GM23248 (cell line): ENCODE measurements around the gene TXNRD1. TPM values are rescaled to one million over a fixed set of nuclear protein-coding genes. Genes with fewer than 3 reads are reported as not detected.

ENCODE experiments used
- DNase-seq: peaks from one replicate; pipeline ENCODE4 v3.0.0-alpha.2; 2015
- H2AFZ ChIP-seq: fragments of 200-600 bp; sonication (generic); 2 replicates; pipeline ENCODE4 v1.6.1; 2016; ENCODE audit warnings: antibody characterized with exemption
- H3F3A ChIP-seq: fragments of 200-600 bp; sonication (generic); 2 replicates; pipeline ENCODE4 v1.6.1; 2016; ENCODE audit warnings: mild to moderate bottlenecking, antibody characterized with exemption, mixed run types; ENCODE audit not compliant: insufficient read depth
- H3K27ac ChIP-seq: fragments of 200-600 bp; sonication (generic); 2 replicates; pipeline ENCODE4 v1.5.1; 2016; ENCODE audit warnings: mild to moderate bottlenecking
- H3K27me3 ChIP-seq: fragments of 200-600 bp; sonication (generic); replicated peaks from 2 replicates; pipeline ENCODE4 v1.6.1; 2016; ENCODE audit warnings: mild to moderate bottlenecking; ENCODE audit not compliant: insufficient read depth
- H3K36me3 ChIP-seq: fragments of 200-600 bp; sonication (generic); 2 replicates; pipeline ENCODE4 v1.6.1; 2016; ENCODE audit warnings: low read depth, mild to moderate bottlenecking
- H3K4me1 ChIP-seq: fragments of 200-600 bp; sonication (generic); 2 replicates; pipeline ENCODE4 v1.6.1; 2016; ENCODE audit warnings: mild to moderate bottlenecking; ENCODE audit not compliant: insufficient read depth
- H3K4me2 ChIP-seq: fragments of 200-600 bp; sonication (generic); one replicate; pipeline ENCODE4 v1.6.1; 2016; ENCODE audit warnings: mild to moderate bottlenecking; ENCODE audit not compliant: unreplicated experiment
- H3K4me3 ChIP-seq: fragments of 200-600 bp; sonication (generic); 2 replicates; pipeline ENCODE4 v1.5.1; 2016; ENCODE audit warnings: mild to moderate bottlenecking
- H3K79me2 ChIP-seq: fragments of 200-600 bp; sonication (generic); 2 replicates; pipeline ENCODE4 v1.6.1; 2016; ENCODE audit warnings: mild to moderate bottlenecking; ENCODE audit not compliant: insufficient read depth
- H3K9ac ChIP-seq: fragments of 200-600 bp; sonication (generic); 2 replicates; pipeline ENCODE4 v1.6.1; 2016; ENCODE audit warnings: mild to moderate bottlenecking
- H3K9me2 ChIP-seq: fragments of 200-600 bp; sonication (generic); 2 replicates; pipeline ENCODE4 v1.6.1; 2016; ENCODE audit warnings: mixed run types, mild to moderate bottlenecking, moderate library complexity; ENCODE audit not compliant: insufficient read depth
- H3K9me3 ChIP-seq: fragments of 200-600 bp; sonication (generic); one replicate; pipeline ENCODE4 v1.6.1; 2017; ENCODE audit warnings: low read depth
- H4K20me1 ChIP-seq: fragments of 200-600 bp; sonication (generic); 2 replicates; pipeline ENCODE4 v1.6.0; 2016; ENCODE audit not compliant: insufficient read depth
- EZH2 ChIP-seq: fragments of 200-600 bp; sonication (generic); IDR thresholded peaks from 2 replicates; pipeline ENCODE4 v1.6.1; 2018; ENCODE audit warnings: antibody characterized with exemption, mild to moderate bottlenecking; ENCODE audit not compliant: insufficient read depth, poor library complexity, severe bottlenecking
- EZH2phosphoT487 ChIP-seq: fragments of 200-600 bp; sonication (generic); IDR thresholded peaks from 2 replicates; pipeline ENCODE4 v1.6.1; 2018; ENCODE audit warnings: antibody characterized with exemption, moderate library complexity, mild to moderate bottlenecking, low read depth; ENCODE audit not compliant: insufficient read depth
- whole genome bisulfite sequencing, 2 experiments: methylation state at CpG; one replicate each; pipeline ENCODE4 v1.1.6; 2015 to 2017; ENCODE audit warnings: low lambda C conversion rate in 2 of 2, low coverage in 1 of 2; ENCODE audit errors: missing lambda C conversion rate in 2 of 2; 5-methylcytosine and 5-hydroxymethylcytosine counted together
- in situ Hi-C: fragments of 300-500 bp; cut with MboI; formaldehyde crosslinking; loops from 2 replicates; pipeline ENCODE4 v1.15.0; 2020
- polyA plus RNA-seq: library from polyadenylated mRNA; unstranded; fragments of >200 nt; fragmentation: Nextera tagmentation; extraction: Ambion mirVana; gene quantifications from 2 replicates; pipeline ENCODE4 v1.2.1, GENCODE V29; 2016
- total RNA-seq: library from RNA; depleted of rRNA; stranded (reverse); fragments of >200 nt; shearing (Covaris generic); gene quantifications from 2 replicates; pipeline ENCODE4 v1.2.3, GENCODE V29; 2014

TXNRD1 gene
- total and polyA plus RNA-seq, 2 experiments from 2014 or later = 255 to 477 TPM

DNA sequence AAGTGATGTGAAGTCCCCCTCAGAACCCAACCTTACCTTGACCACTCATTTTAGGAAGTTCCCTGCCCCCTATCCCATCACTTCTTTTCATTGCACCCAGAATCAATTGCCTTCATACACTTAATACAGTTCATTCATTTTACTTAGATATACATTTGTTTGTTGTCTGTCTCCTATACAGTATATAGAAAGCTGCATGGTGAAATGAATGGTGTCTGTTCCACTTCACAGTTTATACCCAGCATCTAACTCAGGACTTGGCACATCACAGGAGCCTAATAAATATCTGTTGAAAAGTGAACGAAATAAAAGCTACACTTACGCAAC lies 38.3 kb upstream of the TXNRD1 start:
- no peaks in the 10 kb centered on the region for H4K20me1 ChIP-seq
- TF ChIP-seq EZH2phosphoT487 = no peak
- no peak for TF ChIP-seq EZH2
- no peak for DNase-seq
- H3K9ac ChIP-seq = peak overlapping the region; percentile 32
- peak overlapping the region; percentile 87 for H3K27ac ChIP-seq
- no peaks in the 10 kb centered on the region for H3K27me3 ChIP-seq
- peaks cover 44% of the 10 kb centered on the region for H3K4me1 ChIP-seq
- H3K36me3 ChIP-seq = no peaks in the 10 kb centered on the region
- 0% methylated on average over 2 of the region's 2 CpGs for WGBS, 2 experiments
- peak overlapping the region; percentile 53 for H3K4me2 ChIP-seq
- no peaks in the 10 kb centered on the region for H3K79me2 ChIP-seq
- no peaks in the 10 kb centered on the region for H3K9me2 ChIP-seq
- H3K9me3 ChIP-seq = no peaks in the 10 kb centered on the region
- no peak overlapping the region for H2AFZ ChIP-seq
- H3F3A ChIP-seq = peaks cover 51% of the 10 kb centered on the region
- H3K4me3 ChIP-seq = peak overlapping the region; percentile 43
- in situ Hi-C loops = no loop called here

DNA sequence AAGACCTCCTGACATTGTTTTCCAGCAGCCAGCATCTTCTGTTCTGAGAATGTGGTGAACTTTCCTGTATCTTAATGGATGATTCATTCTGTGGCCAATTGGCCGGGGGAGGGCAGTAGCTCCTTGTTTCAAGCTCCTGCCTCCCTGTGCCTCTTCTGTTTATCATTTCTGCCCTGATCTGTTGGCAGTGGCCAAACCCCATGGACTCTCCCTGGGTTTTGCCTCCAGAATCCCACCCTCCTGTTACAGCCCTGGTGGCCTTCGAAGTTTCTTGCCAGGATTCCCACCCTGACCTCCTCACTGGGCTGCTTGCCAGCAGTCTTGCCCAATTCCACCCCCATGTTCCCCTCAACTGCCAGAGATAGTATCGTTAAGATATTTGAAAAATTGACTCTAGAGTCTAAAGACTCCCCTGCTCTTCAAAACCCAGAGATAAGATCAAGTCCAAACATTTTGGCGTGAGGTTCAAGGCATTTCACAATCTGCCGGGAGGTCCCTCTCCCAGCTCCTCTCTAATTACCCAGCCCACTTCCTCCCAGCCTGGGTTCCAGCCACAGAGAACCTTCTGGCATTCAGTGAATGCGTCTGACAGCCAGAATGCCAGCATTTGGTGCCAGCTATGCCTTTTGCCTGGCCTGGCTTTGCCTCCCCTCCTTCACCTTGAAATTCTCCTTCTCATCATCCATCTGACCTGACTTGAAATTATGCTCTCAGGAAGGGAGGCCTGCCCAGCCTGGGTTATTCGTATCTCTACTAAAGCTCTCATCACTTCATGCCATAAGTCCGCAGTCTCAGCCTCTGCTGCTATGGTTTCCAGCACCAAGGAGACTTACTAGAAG lies 37.7 kb upstream of the TXNRD1 start:
- Histone ChIP-seq H4K20me1 (no peaks in the 10 kb centered on the region), H3K36me3 (no peaks in the 10 kb centered on the region), H3K4me2 (peak overlapping the region; percentile 75), H3K4me3 (peak overlapping the region; percentile 38), H2AFZ (peak overlapping the region; percentile 34), H3K9me3 (no peaks in the 10 kb centered on the region), H3K27me3 (no peaks in the 10 kb centered on the region), H3K4me1 (peaks cover 50% of the 10 kb centered on the region), H3K79me2 (no peaks in the 10 kb centered on the region), H3K27ac (peak overlapping the region; percentile 87), H3K9me2 (no peaks in the 10 kb centered on the region), H3K9ac (peak overlapping the region; percentile 63), H3F3A (peaks cover 56% of the 10 kb centered on the region)
- WGBS, 2 experiments = 20 to 28% methylated on average over 8 of the region's 8 CpGs
- DNase-seq = peak; percentile 97
- in situ Hi-C loops = no loop called here
- TF ChIP-seq EZH2phosphoT487 (no peak), EZH2 (no peak)

DNA sequence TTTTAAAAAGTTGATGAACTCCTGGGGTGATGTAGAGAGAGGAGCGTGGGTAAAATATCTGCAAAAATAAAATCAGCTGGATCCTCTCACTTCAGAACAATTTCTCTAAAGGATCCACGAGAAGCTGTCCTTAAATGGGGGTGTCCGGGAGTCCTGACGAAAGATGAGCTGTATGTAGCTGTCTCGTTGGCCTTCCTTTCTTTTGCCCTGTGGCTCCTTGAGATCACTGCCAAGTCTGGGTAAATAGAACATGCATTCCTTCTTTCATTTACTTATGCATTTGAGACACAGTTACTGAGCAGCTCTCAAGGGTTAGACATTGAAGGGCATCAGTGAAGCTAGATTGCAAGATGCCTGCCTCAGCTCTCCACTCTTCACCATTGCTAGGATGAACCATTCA lies 35.2 kb upstream of the TXNRD1 start:
- H3K9me3 ChIP-seq = no peaks in the 10 kb centered on the region
- in situ Hi-C loops = no loop called here

DNA sequence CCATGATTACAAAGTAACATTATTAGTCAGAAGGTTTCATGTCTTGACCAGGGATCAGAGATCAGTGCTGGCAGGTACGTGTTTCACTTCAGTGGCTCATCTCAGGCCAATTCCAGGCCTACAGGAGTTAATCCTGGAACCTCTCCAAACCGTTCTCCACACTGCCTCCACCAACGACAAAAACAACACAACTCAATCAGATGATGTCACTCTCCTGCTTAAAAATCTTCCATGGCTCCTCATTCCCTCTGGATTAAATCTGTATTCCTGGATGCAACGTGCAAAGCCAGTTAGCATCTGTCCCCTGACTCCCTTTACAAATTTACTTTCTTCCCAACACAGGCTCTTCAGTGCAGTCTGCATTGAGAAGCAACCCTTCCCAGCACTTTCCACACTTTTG lies 34.3 kb upstream of the TXNRD1 start:
- peak; percentile 47 for DNase-seq
- H3K79me2 ChIP-seq = no peaks in the 10 kb centered on the region
- no peaks in the 10 kb centered on the region for H3K9me3 ChIP-seq
- H3K27ac ChIP-seq = peak overlapping the region; percentile 57; the same call in 1 of the 2 replicates
- no peaks in the 10 kb centered on the region for H3K27me3 ChIP-seq
- H3K4me1 ChIP-seq = peaks cover 54% of the 10 kb centered on the region
- no peak overlapping the region for H3K4me2 ChIP-seq
- H4K20me1 ChIP-seq = no peaks in the 10 kb centered on the region
- H3K4me3 ChIP-seq = no peak overlapping the region
- H3F3A ChIP-seq = peaks cover 59% of the 10 kb centered on the region
- TF ChIP-seq EZH2 (no peak), EZH2phosphoT487 (no peak)
- H3K9me2 ChIP-seq = no peaks in the 10 kb centered on the region
- H3K36me3 ChIP-seq = no peaks in the 10 kb centered on the region
- in situ Hi-C loops = no loop called here
- no peak overlapping the region for H2AFZ ChIP-seq
- H3K9ac ChIP-seq = no peak overlapping the region
- 43 to 57% methylated on average over 4 of the region's 4 CpGs for WGBS, 2 experiments

More for the DNA sequence above, 35.2 kb upstream of the TXNRD1 start:
- Histone ChIP-seq H3K36me3 (no peaks in the 10 kb centered on the region), H3K4me3 (no peak overlapping the region), H2AFZ (no peak overlapping the region), H3K9me2 (no peaks in the 10 kb centered on the region), H3K4me2 (no peak overlapping the region), H4K20me1 (no peaks in the 10 kb centered on the region), H3K4me1 (peaks cover 51% of the 10 kb centered on the region), H3K27ac (no peak overlapping the region), H3F3A (peaks cover 59% of the 10 kb centered on the region), H3K27me3 (no peaks in the 10 kb centered on the region), H3K79me2 (no peaks in the 10 kb centered on the region), H3K9ac (no peak overlapping the region)
- no peak for DNase-seq
- WGBS, 2 experiments = 92% methylated on average over 5 of the region's 5 CpGs
- TF ChIP-seq EZH2phosphoT487 (no peak), EZH2 (no peak)
